Pulmonary artery endothelial cell (primary cell): Measurements from ENCODE around the gene SCN7A. TPM values are rescaled to one million over a fixed set of nuclear protein-coding genes. Genes with fewer than 3 reads are reported as not detected.
"Not testable (repeated sequence)": the region's sequence is repeated elsewhere in the genome, so short reads cannot be mapped to it uniquely, and the experiment has no call there.

ENCODE experiments used
- DNase-seq: peaks from one replicate; pipeline ENCODE4 v3.0.0-alpha.2; 2011; ENCODE audit warnings: low read depth, low spot score
- total RNA-seq: library from RNA; depleted of rRNA; stranded (reverse); fragments of >200 nt; gene quantifications from 2 replicates; pipeline ENCODE4 v1.2.3, GENCODE V29; 2014

The SCN7A gene
- not detected in 2 replicates for total RNA-seq

- no peak for DNase-seq
Observed at GRCh38 chr2:166494140-166494624, at the start of gene SCN7A. TSS of gene SCN7A (minus strand) at chr2:166494249. CDS start at chr2:166477696, 16,553 bp downstream.

DNA sequence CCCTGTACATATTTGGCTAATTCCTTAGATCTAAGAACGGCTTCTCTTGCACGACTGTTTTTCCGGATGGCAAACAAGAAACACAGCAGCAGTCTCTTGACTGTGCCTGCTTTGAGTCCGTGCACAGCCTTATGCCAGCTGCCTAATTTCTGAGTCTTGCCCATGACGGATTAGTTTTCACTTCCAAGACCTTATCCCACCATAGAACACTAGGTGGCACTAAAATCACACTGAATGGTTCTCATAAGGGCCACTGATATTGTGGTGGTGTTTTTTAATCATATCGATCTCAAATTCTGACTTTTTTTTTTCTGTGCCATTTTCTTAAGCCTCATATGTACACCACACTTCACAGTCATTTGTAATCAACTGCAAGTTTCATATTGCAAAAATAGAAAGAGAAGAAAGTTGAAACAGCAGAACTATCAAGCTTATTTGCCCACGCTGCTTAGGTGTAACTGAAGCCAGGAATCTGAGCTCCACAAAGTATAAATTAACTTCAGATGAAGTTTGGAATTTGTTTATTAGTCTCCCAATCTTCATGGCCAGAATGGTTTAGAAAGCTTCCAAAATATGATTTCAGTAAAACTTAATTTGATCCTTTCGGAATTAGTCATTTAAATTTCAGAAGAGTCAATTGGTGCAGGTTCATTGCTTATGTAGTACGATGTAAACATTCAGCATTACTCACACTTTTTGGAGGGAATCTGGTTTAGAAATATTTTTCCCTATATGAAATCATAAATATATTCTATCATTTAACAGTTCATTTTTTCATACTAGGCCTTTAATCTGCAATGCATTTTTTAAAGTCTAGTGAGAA, 45.5 kb upstream of the SCN7A start:
- DNase-seq = peak; percentile 19

- DNase-seq = no peak
Observed at GRCh38 chr2:166536111-166536510, 42.1 kb upstream of the SCN7A start.

- no peak for DNase-seq
Observed at GRCh38 chr2:166521155-166521554, 27.1 kb upstream of the SCN7A start.

DNA sequence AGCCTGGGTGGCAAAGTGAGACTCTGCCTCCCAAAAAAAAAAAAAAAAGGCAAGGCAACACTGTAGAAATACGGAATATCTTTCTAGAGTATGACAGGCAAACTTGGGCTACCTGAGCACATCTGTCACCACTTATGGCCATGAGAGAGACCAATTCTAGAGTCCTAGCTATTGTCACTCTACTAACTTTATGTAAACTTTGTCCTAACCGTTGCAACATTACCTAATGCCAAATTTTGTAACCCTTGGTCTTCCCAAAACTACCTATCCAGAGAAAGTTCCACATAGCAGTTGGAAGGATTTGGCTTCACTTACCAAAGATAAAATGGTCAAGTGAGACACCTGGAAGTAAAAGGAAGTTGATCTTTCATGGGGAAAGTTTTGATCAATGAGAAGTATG, 26.6 kb upstream of the SCN7A start:
- no peak for DNase-seq

- no peak for DNase-seq
Observed at GRCh38 chr2:166519391-166519962, 25.4 kb upstream of the SCN7A start.

DNA sequence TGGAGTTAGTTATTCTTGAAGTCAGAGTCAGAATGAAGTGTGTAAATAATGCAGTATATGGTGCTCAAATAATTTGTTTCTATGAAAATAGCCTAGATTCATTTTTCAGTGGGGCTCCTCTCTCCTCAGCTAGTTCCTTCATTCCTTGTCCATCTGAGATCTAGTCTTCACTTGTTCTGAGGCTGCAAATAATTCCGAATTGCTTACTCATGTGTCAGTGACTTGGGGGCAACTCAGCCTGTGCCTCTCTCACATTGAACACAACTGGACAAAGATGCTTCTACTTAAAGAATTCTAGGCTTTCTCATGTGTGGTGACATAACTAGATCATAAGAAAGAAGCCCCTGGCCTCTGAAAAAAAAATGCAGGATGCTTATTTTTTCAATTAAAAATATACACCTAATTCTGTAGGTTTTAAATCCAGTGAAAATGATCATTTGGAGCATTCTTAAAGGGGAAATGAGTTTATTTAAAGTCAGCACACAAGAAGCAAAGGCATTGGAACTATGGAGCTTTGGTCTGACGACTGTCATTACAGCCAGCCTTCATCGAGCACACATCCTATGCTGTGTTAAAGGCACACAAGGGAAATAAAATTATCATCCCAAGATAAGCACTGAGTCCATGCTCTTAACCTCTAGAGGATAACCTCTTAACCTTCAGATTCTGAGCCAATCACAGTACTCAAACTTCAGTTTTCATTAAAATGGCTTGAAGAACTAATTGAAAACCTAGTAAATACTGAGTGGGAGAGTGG, 24.8 kb upstream of the SCN7A start:
- DNase-seq = no peak

DNA sequence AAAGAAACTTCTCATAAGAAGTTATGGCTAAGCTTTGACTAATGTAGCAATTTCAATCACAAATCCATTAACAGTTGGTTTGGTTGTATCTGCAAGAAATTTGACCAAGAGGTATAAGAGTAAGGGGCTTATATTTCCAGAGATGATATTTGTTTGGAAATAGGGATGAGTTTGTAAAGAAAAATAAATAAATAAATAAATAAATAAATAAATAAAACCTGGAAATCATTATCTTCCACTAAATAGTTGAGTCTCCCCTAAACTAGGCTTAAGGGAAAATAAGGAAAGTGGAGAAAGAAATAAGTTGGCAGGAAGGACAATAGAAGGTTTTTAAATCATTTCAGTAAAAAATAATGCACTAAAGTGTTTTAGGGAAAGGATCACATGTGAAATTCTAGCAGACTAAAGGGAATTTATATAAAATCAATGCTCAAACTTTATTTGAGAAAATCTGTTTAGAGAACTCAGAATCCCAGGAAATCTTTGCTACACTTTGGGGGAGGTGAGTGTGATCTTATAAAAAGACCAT, 23.5 kb upstream of the SCN7A start:
- no peak for DNase-seq

DNA sequence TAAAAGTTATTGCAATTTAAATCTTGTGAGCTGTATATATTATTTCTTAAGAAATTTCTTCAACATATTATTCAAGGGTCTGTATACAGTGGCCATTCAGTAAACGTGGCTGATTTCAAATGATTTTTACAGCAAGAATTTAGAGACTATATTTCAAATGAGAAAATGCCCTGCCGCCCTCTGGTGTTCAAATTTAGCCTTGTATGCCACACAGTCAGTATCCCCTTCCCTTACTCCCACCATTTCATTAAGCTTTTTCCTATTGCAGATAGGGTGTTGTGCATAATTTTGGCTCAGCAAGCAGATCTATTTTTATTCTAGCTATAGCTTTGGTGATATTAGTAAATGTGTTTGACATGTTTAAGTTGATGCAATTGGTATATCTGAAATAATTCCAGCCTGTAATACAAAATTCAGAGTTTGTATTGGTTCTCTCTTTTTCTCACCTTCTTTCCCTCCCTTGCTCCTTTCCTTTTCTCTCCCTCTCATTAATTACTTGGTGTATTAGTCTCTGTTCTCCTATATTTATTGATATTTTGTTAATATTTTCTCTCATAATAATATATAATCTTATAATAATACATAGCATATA, 22.8 kb upstream of the SCN7A start:
- DNase-seq = no peak

GRCh38 chr2:166513952-166514351, 19.9 kb upstream of the SCN7A start:
- no peak for DNase-seq

DNA sequence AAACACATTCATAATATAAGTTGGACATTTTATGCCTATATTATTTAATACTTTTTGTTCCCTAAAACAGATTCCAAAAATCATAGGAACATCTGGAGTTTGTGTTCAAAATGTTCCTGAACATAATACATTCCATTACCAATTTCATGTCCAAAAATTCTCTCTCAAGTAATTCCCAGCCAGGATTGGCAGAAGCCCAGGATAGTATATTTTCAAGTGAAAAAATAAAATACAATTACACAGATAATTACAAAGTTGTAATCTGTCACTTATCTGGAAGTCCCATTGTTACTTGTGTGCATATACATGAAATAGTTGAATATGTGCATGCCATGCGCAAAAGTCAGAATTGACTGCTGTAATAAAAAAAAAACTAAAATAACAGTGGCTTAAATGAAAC, 5.2 kb upstream of the SCN7A start:
- no peak for DNase-seq

GRCh38 chr2:166491461-166491860, 2.6 kb downstream of the SCN7A start:
- no peak for DNase-seq

DNA sequence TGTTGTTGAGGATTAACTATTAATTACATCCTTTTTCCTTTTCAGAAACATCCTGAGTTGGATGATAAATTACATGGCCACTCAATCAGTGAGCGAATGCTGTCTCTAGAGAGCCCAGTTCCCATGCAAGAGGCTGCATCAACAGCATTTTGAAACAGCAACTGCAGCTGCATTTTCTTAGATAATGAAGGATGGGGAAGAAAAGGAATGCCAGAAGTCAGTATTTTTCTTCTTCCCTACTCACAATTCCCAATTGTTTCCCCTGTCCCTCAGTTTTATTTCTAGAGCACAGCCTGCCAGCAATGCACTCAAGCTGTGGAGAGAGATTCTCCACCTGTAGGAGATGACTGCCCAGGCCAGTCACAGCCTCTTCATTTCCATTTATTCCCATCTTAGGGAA, 6.9 kb downstream of the SCN7A start:
- no peak for DNase-seq

- DNase-seq = no peak
Observed at GRCh38 chr2:166485558-166486178, 8.4 kb downstream of the SCN7A start.

DNA sequence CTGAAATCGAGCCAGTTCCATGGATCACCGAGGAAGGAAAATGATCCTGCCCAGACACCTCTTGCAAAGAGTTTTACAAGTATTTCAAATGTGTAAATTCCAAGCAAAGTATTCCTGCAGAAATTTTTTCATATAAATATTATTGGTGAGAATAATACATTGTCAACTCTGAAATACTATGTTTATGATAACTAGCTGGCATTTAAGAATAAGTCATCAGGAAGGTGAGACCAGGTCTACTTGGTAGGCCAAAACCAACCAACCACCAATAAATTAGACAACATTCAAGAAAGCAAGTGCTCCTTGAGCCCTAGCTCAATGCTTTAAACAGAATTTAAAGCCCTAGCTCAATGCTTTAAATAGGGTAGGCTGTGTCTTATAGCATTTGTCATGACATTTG, 21.7 kb downstream of the SCN7A start:
- no peak for DNase-seq

GRCh38 chr2:166468124-166469024, 25.7 kb downstream of the SCN7A start:
- no peak for DNase-seq

DNA sequence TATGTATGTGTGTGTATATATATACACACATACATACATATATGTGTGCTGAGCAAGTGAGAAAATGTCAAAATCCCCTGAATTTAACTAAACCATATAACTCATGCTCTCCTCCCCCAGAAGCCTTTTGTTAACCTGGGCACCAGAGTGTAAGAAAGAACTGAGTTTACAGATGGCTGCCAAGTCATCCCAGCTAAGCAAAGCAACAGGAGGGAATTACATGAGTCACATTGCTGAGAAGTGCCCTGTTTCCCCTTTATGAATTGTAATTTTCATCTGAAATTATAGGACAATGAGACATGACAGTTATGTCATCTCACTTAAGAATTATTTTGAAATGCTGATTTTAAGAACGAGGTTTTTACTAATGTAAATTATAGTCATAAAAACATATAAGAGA, 29.9 kb downstream of the SCN7A start:
- DNase-seq = no peak

DNA sequence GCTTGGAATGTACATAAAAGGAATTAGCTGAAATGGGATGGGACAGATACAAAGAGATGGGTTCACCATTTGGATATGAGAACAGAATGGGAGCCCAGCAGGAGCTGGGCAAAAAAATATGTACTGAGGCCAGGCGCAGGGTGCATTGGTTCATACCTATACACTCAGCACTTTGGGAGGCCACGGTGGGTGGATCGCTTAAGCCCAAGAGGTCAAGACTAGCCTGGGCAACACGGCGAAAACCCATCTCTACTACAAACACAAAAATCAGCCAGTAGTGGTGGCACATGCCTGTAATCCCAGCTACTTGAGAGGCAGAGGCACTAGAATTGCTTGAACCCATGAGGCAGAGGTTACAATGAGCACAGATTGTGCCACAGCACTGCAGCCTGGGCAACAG, 30.4 kb downstream of the SCN7A start:
- DNase-seq = no peak

DNA sequence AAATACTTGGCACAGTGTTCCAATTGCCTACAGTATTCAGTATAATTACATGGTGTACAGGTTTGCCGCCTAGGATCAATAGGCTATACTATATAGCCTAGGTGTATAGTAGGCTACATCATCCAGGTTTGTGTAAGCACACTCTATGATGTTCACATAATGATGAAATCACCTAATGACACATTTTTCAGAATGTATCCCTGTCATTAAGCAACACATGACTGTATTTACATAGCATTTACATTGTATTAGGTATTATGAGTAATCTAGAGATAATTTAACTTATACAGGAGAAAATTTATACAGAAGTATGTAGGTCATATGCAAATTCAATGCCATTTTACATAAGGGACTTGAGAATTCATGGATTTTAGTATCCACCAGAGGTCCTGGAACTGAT, 35.4 kb downstream of the SCN7A start:
- DNase-seq = no peak

DNA sequence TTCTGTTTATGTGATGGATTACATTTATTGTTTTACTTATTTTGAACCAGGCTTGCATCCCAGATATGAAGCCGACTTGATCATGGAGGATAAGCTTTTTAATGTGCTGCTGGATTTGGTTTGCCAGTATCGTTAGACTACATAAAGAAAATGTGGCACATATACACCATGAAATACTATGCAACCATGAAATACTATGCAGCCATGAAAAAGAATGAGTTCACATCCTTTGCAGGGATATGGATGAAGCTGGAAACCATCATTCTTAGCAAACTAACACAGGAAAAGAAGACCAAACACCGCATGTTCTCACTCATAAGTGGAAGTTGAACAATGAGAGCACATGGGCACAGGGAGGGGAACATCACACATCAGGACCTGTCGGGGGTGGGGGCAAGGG, 38.2 kb downstream of the SCN7A start:
- not testable (repeated sequence) for DNase-seq
